Activated T-cell treated with anti-CD3 and anti-CD28 coated beads, Interleukin-2, amount 50 U/mL, for 24 hours (primary cell): Measurements from ENCODE around the gene SH2D4B.
A peak's percentile ranks its signal among the peaks of the same experiment; 100 is the strongest.
"Not testable (repeated sequence)": the region's sequence is repeated elsewhere in the genome, so short reads cannot be mapped to it uniquely, and the experiment has no call there.

ENCODE experiments used
- DNase-seq: peaks from one replicate; pipeline ENCODE4 v3.0.0-alpha.2; 2020
- H3K27ac Mint-ChIP-seq: 2 replicates; pipeline ENCODE4 v1.8.0; 2020; ENCODE audit warnings: mild to moderate bottlenecking, mixed read lengths
- H3K27me3 Mint-ChIP-seq: 2 replicates; pipeline ENCODE4 v1.8.0; 2020; ENCODE audit warnings: mixed read lengths
- H3K36me3 Mint-ChIP-seq: 2 replicates; pipeline ENCODE4 v1.8.0; 2020; ENCODE audit warnings: low read depth, mixed read lengths
- H3K4me1 Mint-ChIP-seq: 2 replicates; pipeline ENCODE4 v1.8.0; 2020; ENCODE audit warnings: low read depth, mixed read lengths
- H3K4me3 Mint-ChIP-seq: 2 replicates; pipeline ENCODE4 v1.8.0; 2020; ENCODE audit warnings: mild to moderate bottlenecking, moderate library complexity, mixed read lengths
- H3K9me3 Mint-ChIP-seq: 2 replicates; pipeline ENCODE4 v1.8.0; 2020; ENCODE audit warnings: mixed read lengths

SH2D4B gene

GRCh38 chr10:80528901-80529300, 8.8 kb upstream of the SH2D4B start:
- Mint-ChIP-seq H3K27ac (peak overlapping the region; percentile 87), H3K36me3 (peaks cover 29% of the 10 kb centered on the region)

GRCh38 chr10:80529604-80530003, 8.1 kb upstream of the SH2D4B start:
- H3K9me3 Mint-ChIP-seq = no peaks in the 10 kb centered on the region
- H3K27ac Mint-ChIP-seq = peak overlapping the region; percentile 87
- no peaks in the 10 kb centered on the region for H3K27me3 Mint-ChIP-seq
- DNase-seq = peak; percentile 56
- peaks cover 78% of the 10 kb centered on the region for H3K4me1 Mint-ChIP-seq
- H3K36me3 Mint-ChIP-seq = peaks cover 22% of the 10 kb centered on the region
- peak overlapping the region; percentile 38 for H3K4me3 Mint-ChIP-seq

More at GRCh38 chr10:80528901-80529300, 8.8 kb upstream of the SH2D4B start:
- DNase-seq = no peak
- no peaks in the 10 kb centered on the region for H3K9me3 Mint-ChIP-seq
- no peak overlapping the region for H3K4me3 Mint-ChIP-seq
- peaks cover 84% of the 10 kb centered on the region for H3K4me1 Mint-ChIP-seq
- H3K27me3 Mint-ChIP-seq = no peaks in the 10 kb centered on the region

- H3K4me3 Mint-ChIP-seq = peak overlapping the region; percentile 38
- H3K27me3 Mint-ChIP-seq = no peaks in the 10 kb centered on the region
- peaks cover 74% of the 10 kb centered on the region for H3K4me1 Mint-ChIP-seq
- H3K27ac Mint-ChIP-seq = peak overlapping the region; percentile 87
- DNase-seq = peak; percentile 63
- H3K9me3 Mint-ChIP-seq = no peaks in the 10 kb centered on the region
- H3K36me3 Mint-ChIP-seq = peaks cover 22% of the 10 kb centered on the region
Measured at GRCh38 chr10:80530251-80530650, 7.5 kb upstream of the SH2D4B start.

- H3K27ac Mint-ChIP-seq = peak overlapping the region; percentile 76
- peaks cover 73% of the 10 kb centered on the region for H3K4me1 Mint-ChIP-seq
- no peak overlapping the region for H3K4me3 Mint-ChIP-seq
- peaks cover 26% of the 10 kb centered on the region for H3K36me3 Mint-ChIP-seq
- DNase-seq = no peak
- no peaks in the 10 kb centered on the region for H3K9me3 Mint-ChIP-seq
- H3K27me3 Mint-ChIP-seq = no peaks in the 10 kb centered on the region
Measured at GRCh38 chr10:80530816-80531215, 6.9 kb upstream of the SH2D4B start.

- Mint-ChIP-seq H3K4me3 (peak overlapping the region; percentile 1), H3K36me3 (peaks cover 24% of the 10 kb centered on the region), H3K27ac (peak overlapping the region; percentile 76), H3K27me3 (no peaks in the 10 kb centered on the region), H3K4me1 (peaks cover 66% of the 10 kb centered on the region), H3K9me3 (no peaks in the 10 kb centered on the region)
- DNase-seq = no peak
Measured at GRCh38 chr10:80532571-80532970, 5.1 kb upstream of the SH2D4B start.

DNA sequence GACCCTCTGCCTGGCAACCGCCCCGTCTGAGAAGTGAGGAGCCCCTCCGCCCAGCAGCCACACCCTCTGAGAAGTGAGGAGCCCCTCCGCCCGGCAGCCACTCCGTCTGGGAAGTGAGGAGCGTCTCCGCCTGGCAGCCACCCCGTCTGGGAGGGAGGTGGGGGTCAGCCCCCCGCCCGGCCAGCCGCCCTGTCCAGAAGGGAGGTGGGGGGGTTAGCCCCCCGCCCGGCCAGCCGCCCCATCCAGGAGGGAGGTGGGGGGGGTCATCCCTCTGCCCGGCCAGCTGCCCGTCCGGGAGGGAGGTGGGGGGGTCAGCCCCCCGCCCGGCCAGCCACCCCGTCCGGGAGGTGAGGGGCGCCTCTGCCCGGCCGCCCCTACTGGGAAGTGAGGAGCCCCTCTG, 3.6 kb upstream of the SH2D4B start:
- H3K4me1 Mint-ChIP-seq = peaks cover 52% of the 10 kb centered on the region
- not testable (repeated sequence) for H3K9me3 Mint-ChIP-seq, H3K4me3 Mint-ChIP-seq, DNase-seq, H3K27me3 Mint-ChIP-seq, H3K27ac Mint-ChIP-seq
- H3K36me3 Mint-ChIP-seq = peaks cover 22% of the 10 kb centered on the region

GRCh38 chr10:80534646-80535045, 3.1 kb upstream of the SH2D4B start:
- H3K9me3 Mint-ChIP-seq, DNase-seq, H3K27ac Mint-ChIP-seq, H3K27me3 Mint-ChIP-seq, H3K4me3 Mint-ChIP-seq: not testable (repeated sequence)
- H3K36me3 Mint-ChIP-seq = peaks cover 20% of the 10 kb centered on the region
- peaks cover 46% of the 10 kb centered on the region for H3K4me1 Mint-ChIP-seq

- H3K4me1 Mint-ChIP-seq = peaks cover 39% of the 10 kb centered on the region
- DNase-seq = peak; percentile 87
- H3K36me3 Mint-ChIP-seq = peaks cover 20% of the 10 kb centered on the region
- no peaks in the 10 kb centered on the region for H3K27me3 Mint-ChIP-seq
- H3K4me3 Mint-ChIP-seq = peak overlapping the region; percentile 85
- H3K9me3 Mint-ChIP-seq = no peaks in the 10 kb centered on the region
- peak overlapping the region; percentile 98 for H3K27ac Mint-ChIP-seq
Measured at GRCh38 chr10:80535671-80536360, 1.9 kb upstream of the SH2D4B start.

- H3K4me1 Mint-ChIP-seq = peaks cover 39% of the 10 kb centered on the region
- H3K27ac Mint-ChIP-seq = peak overlapping the region; percentile 98
- peaks cover 20% of the 10 kb centered on the region for H3K36me3 Mint-ChIP-seq
- no peaks in the 10 kb centered on the region for H3K27me3 Mint-ChIP-seq
- peak overlapping the region; percentile 85 for H3K4me3 Mint-ChIP-seq
- no peaks in the 10 kb centered on the region for H3K9me3 Mint-ChIP-seq
- no peak for DNase-seq
Measured at GRCh38 chr10:80536361-80536835, 1.3 kb upstream of the SH2D4B start.

- Mint-ChIP-seq H3K27me3 (no peaks in the 10 kb centered on the region), H3K36me3 (peaks cover 16% of the 10 kb centered on the region), H3K4me3 (peak overlapping the region; percentile 85)
Measured at GRCh38 chr10:80537086-80537735, 491 bp upstream of the SH2D4B start.

GRCh38 chr10:80538481-80539185, 931 bp downstream of the SH2D4B start:
- no peak for DNase-seq
- Mint-ChIP-seq H3K27ac (no peak overlapping the region), H3K4me1 (peaks cover 26% of the 10 kb centered on the region), H3K36me3 (peaks cover 8% of the 10 kb centered on the region), H3K27me3 (no peaks in the 10 kb centered on the region), H3K4me3 (no peak overlapping the region), H3K9me3 (no peaks in the 10 kb centered on the region)

More at GRCh38 chr10:80537086-80537735, 491 bp upstream of the SH2D4B start:
- Mint-ChIP-seq H3K9me3 (no peaks in the 10 kb centered on the region), H3K27ac (peak overlapping the region; percentile 98), H3K4me1 (peaks cover 34% of the 10 kb centered on the region)
- DNase-seq = no peak

GRCh38 chr10:80539421-80540031, 1.8 kb downstream of the SH2D4B start:
- H3K27ac Mint-ChIP-seq = no peak overlapping the region

DNA sequence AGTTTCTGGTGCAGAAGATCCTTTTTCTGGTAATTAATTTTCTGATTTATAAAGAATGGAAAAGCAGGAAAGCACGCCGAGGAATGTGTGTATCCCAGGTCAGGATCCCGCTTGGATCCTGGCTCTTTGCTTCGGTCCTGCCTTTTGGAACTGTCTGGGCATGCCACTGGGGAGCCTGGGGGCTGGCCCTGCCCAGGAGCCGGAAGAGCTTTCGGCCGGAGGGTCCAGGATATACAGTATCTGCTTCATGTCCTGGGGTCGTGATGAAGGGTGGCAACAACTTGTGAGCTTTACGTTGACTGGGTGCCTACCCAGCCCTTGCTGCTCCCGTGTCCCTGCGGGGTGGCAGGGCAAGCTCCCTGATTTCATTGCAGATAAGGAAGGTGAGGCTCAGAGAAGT, 2.4 kb downstream of the SH2D4B start:
- no peak overlapping the region for H3K4me3 Mint-ChIP-seq
- peaks cover 8% of the 10 kb centered on the region for H3K36me3 Mint-ChIP-seq
- H3K4me1 Mint-ChIP-seq = peaks cover 28% of the 10 kb centered on the region
- no peak overlapping the region for H3K27ac Mint-ChIP-seq
- no peaks in the 10 kb centered on the region for H3K9me3 Mint-ChIP-seq
- DNase-seq = no peak
- H3K27me3 Mint-ChIP-seq = no peaks in the 10 kb centered on the region

More at GRCh38 chr10:80539421-80540031, 1.8 kb downstream of the SH2D4B start:
- no peaks in the 10 kb centered on the region for H3K9me3 Mint-ChIP-seq
- no peak for DNase-seq
- peaks cover 8% of the 10 kb centered on the region for H3K36me3 Mint-ChIP-seq
- H3K4me1 Mint-ChIP-seq = peaks cover 28% of the 10 kb centered on the region
- no peak overlapping the region for H3K4me3 Mint-ChIP-seq
- H3K27me3 Mint-ChIP-seq = no peaks in the 10 kb centered on the region

DNA sequence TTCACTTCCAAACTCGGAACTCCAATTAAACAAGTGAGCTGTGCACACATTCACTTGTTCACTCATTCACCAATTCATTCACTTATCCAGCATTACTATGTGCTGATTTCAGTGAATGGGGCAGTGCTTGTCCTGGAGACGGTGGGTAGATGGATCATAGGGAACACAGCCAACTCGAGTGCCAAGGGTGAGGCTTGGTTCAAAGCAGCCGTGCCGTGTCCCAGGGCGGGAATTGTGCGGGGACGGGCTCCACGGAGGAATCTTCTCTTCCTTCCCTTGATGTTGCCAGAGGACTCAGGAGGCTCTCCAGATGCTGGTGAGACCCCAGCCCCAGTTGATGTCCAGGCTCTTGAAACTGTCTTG, 2.9 kb downstream of the SH2D4B start:
- H3K36me3 Mint-ChIP-seq = peaks cover 5% of the 10 kb centered on the region
- no peak for DNase-seq
- H3K27me3 Mint-ChIP-seq = no peaks in the 10 kb centered on the region
- H3K9me3 Mint-ChIP-seq = no peaks in the 10 kb centered on the region
- H3K4me3 Mint-ChIP-seq = no peak overlapping the region
- peaks cover 25% of the 10 kb centered on the region for H3K4me1 Mint-ChIP-seq
- H3K27ac Mint-ChIP-seq = no peak overlapping the region
